NCI-H510A treated with DMSO at 0.1 percent for 48 hours (cell line): ENCODE results near the gene HRH4.
A peak's percentile ranks its signal among the peaks of the same experiment; 100 is the strongest.

Experiments
- DNase-seq: peaks from one replicate; lab custom pipeline; 2025; lab: John Stamatoyannopoulos, UW

HRH4 gene

DNA sequence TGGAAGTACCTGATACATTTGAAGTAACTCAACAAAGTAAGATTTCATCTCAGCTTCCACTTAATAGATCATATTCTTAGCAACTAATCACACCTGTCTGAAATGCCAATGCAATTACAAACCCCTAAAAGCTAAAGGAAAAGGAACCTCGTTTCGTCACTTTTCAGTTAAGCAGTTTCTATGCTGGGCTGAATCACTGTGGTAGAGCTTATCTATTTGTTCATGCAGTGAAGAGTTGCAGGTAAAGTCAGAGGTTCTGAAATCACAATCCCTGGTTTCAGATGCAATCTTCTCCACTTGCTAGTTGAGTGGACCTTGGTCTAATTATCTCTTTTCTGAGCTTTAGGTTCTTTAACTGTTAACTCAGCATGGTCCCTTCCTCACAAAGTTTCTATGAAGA, 6.3 kb downstream of the HRH4 start:
- no peak for DNase-seq

DNA sequence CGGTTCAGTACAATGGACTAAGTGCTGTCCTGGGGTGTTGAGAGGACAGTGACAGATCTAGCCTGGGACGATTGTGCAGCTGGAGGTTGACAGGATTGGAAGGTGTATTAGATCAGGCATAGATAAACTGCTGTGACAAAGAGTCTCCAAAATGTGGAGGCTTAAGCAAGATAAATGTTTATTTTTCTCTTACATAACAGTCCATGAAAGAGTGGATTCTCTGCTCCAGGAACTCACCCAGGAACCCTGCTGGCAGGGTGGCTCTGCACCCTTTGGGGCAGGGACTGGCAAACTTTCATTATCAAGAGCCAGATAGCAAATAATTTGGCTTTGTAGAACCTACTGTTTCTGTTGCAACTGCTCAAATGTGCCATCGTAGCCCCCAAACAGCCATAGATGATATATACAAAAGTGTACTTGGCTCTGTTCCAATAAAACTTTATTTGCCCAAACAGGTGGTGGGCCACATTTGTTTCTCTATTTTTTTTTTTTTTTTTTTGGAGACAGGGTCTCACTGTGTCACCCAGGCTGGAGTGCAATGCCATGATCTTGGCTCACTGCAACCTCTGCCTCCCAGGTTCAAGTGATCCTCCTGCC, 9.7 kb downstream of the HRH4 start:
- no peak for DNase-seq

DNA sequence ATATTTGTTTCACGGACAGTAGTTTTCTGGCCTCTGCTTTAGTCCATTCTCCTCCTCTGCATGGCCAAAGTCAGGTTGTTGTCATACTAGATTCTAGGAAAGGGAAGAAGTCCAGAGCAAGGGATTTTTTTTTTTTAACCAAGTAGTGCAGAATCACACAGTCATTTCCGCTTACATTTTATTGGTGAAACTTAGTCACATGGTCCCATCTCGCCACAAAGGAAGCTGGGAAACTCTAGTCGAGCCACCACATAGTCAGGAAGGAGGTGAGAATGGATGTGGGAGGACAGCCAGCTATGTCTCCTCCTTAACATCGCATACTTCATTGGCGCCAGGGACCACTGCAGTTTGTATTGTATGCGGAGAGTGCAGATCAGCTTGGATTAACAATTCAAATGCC, 10.4 kb downstream of the HRH4 start:
- no peak for DNase-seq

DNA sequence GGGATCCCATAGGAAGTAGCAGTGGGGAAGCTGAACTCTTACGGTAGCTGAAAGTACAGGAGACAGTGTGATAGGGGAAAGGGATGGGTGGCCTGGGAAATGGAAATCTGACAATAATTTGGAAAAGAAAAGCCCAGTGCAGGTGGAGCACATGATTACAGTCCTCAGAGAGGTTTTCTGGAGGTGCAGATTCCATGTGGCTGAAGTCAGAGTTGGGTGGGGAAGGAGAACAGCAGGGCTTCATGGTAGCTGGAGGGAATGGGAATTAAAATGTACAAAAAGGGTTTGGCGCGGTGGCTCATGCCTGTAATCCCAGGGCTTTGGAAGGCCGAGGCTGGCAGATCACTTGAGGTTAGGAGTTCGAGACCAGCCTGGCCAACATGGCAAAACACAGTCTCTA, 12.2 kb downstream of the HRH4 start:
- DNase-seq, result no peak

DNA sequence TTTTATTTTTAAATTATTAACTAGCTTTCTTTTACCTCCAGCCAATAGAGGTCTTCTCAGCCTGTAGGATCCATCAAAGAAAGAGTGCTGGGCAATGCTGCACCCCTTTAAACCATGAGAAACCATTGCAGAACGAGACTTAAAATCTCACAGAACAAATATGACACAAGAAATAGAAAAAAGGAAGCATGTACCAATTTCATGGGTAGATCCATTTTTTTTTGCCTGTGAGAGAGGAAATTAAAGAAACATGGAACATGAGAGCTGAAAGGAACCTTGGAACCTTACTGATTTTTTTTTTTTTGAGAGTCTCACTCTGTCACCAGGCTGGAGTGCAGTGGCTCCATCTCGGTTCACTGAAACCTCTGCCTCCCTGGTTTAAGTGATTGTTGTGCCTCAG, 14.0 kb downstream of the HRH4 start:
- no peak for DNase-seq

DNA sequence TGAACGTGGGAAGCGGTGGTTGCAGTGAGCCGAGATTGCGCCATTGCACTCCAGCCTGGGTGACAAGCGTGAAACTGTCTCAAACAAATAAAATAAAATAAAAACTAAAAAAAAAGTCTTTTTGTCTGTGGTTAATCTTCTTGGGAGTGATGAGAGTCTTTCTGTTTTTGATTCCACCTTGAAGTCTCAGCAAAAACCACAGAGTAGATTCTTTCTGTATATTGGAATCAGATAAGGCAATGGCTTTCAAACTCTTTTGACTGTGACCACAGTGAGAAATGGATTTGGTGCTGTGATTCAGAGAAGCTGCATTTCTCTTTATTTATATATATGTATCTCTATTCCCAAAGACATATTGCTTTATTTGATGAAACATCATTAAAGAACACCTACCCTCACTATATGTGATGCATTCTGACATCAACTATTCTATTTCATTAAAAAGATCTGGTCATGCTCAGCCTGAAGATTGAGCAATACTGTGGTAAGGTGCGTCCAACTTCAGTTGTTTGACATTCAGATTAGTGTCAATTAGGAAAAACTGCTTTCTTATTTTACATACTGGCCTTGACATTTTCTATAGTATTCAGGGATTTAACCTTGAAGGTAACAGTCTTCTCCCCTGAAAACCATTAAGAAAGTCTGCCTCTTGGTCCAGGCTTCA, 15.6 kb downstream of the HRH4 start:
- no peak for DNase-seq

DNA sequence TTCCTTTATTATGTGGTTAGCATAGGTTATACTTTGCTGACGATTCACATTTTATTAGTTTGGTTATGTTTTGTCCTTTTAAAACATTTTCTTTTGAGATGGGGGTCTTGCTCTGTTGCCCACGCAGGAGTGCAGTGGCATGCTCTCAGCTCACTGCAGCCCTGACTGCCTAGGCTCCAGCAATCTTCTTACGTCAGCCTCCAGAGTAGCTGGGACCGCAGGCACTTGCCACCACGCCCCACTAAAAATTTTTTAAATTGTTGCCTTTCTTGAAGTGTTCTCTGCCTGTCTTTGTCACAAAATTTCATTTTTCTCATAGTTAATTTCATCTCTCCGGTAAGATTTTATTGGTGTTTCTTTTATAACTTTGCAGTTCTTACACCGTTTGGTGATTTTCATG, 18.9 kb downstream of the HRH4 start:
- DNase-seq, result no peak

- no peak for DNase-seq
Observed at GRCh38 chr18:24482821-24483220, 22.4 kb downstream of the HRH4 start.

- DNase-seq, result no peak
Observed at GRCh38 chr18:24485681-24486080, 25.2 kb downstream of the HRH4 start.

- no peak for DNase-seq
Observed at GRCh38 chr18:24486684-24487083, 26.2 kb downstream of the HRH4 start.

DNA sequence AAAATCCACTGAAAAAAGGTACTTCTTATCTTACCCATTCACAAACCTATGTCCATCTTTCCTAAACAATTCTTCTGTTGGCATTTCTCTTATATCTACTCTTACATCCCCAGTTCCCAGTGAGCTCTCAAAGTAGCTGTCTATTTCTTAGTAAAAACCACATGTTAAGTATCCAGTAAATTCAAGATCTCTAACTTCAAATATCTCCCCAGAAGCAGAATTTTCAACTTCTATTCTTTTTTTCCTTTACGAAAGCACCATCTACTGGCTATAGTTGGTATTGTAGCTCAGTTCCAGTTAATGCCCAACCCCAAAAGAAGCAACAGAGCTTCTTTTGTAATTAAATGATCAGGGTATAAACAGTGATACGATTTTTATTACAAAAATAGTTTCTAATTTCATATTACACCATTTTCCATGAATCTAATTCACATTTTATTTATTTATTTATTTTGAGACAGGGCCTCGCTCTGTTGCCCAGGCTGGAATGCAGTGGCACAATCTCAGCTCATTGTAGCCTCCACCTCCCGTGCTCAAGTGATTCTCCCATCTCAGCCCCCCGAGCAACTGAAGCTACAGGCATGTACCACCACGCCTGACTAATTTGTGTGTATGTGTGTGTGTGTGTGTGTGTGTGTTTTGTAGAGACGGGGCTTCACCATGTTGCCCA, 28.5 kb downstream of the HRH4 start:
- peak; percentile 32 for DNase-seq

GRCh38 chr18:24490539-24490938, 30.1 kb downstream of the HRH4 start:
- DNase-seq, result no peak

GRCh38 chr18:24491927-24492834, 31.7 kb downstream of the HRH4 start:
- DNase-seq, result peak; percentile 37

DNA sequence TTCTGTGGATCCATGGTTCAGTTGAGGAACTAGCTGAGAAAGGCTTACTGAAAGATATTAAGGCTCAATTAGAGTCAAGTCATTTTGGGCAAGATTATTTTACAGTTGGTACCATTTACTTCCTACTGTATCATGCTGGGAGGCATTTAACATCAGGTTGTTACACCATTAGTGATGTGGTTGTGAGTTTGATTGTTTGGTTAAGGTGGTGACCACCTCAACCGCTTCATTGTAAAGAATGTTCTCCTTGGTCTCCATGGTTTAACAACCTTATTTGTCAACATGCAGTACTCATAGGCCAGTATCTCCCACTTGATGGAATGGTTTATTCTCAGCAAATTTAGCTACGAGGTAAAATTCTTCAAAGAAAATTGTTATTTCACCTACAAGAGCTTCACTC, 34.1 kb downstream of the HRH4 start:
- DNase-seq, result no peak

DNA sequence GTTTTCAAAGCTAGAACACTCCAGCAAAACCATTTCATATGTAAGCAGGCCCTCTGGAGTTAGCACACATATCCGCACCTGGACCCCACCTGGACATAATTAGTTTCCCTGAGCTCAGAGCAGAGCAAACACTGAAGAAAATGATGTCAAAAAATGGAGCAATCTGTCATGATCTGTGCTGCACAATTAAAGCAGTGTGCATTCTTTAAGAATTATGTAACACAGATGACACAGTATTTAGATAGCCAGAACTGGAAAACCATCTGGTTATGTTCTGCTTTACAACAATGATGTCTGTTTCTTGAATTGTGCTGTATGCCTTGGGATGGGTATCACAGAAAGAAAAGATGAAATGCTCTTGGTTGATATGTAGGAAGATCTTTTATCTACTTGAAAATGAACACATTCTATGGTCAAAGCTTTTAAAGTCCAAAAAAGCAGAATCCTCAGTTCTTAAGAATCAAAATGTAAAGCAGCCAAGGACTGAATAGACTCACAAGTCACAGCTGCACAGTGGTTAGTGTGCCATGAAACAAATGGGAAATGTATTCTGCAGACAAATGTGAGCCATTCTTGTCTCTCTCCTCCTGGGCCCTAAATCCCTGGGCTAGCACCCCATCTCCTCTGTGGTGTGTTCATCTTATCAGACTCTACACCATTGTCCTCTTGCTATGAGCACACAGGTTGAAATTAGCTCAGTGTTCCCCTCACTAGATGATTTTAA, 36.8 kb downstream of the HRH4 start:
- DNase-seq, result peak; percentile 26

GRCh38 chr18:24499814-24500213, 39.4 kb downstream of the HRH4 start:
- DNase-seq, result no peak

GRCh38 chr18:24500217-24500616, 39.8 kb downstream of the HRH4 start:
- no peak for DNase-seq

GRCh38 chr18:24500766-24501165, 40.3 kb downstream of the HRH4 start:
- no peak for DNase-seq

DNA sequence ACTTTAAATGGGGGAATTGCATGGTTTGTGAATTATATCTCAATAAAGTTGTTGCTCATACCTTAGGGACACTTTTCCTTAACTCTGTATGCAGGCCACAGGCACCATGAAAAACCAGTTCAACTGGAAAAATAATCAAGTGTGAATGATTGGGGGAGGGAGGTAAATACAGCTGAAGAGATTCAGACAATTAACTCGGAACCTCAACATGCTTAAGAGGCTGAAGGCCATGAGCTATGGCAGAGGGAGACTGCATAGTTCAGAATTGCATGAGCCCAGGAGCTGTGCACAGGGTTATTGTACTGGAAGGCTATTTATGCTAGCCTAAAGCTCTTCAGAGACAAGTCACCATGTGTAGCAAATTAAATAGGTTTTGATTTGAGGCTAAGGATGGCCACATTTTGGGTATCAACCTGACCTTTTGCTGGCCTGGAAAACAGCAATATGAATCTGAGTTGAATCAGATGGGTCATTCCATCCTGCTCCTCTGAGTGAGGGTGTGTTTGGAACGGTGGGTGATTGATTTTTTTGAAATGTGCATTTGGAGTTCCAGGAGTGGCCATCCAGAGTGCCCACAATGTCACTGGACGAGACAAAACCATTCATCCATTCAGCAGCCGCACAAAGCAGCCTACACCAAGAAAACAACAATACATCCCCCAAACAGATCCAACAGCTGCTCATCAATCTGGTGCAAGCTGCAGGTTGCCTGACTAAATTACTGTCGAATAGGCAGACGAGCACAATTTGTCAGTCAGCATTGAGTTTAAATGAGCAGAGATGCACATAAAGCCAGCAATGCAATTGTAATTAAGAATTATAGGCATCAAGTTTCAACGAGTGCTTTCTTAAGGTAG, 42.5 kb downstream of the HRH4 start:
- DNase-seq, result peak; percentile 75

- DNase-seq, result peak; percentile 13
Observed at GRCh38 chr18:24504401-24504800, 44.0 kb downstream of the HRH4 start.

- DNase-seq, result no peak
Observed at GRCh38 chr18:24506175-24506574, 45.7 kb downstream of the HRH4 start.
